GM10266 (cell line): ENCODE data around the gene ACTRT2.

Experiments used
- DNase-seq: peaks from one replicate; pipeline ENCODE4 v3.0.0; 2012; ENCODE audit errors: extremely low spot score
- CTCF ChIP-seq: IDR thresholded peaks from 2 replicates; pipeline ENCODE4 v1.5.1; 2012; ENCODE audit warnings: mild to moderate bottlenecking, low read depth; ENCODE audit not compliant: control insufficient read depth, insufficient read depth; ENCODE audit errors: missing control alignments

The ACTRT2 gene

GRCh38 chr1:2984399-2985061 lies 36.7 kb upstream of the ACTRT2 start:
- no peak for TF ChIP-seq CTCF

GRCh38 chr1:2985067-2985561 lies 36.2 kb upstream of the ACTRT2 start:
- no peak for TF ChIP-seq CTCF
- DNase-seq = no peak

More at GRCh38 chr1:2984399-2985061, 36.7 kb upstream of the ACTRT2 start:
- no peak for DNase-seq

GRCh38 chr1:2985694-2986548 lies 35.3 kb upstream of the ACTRT2 start:
- no peak for TF ChIP-seq CTCF
- no peak for DNase-seq

GRCh38 chr1:2986549-2987305 lies 34.5 kb upstream of the ACTRT2 start:
- no peak for TF ChIP-seq CTCF
- DNase-seq = no peak

GRCh38 chr1:2987773-2988172 lies 33.5 kb upstream of the ACTRT2 start:
- no peak for TF ChIP-seq CTCF
- no peak for DNase-seq

- no peak for DNase-seq
- no peak for TF ChIP-seq CTCF
Measured at GRCh38 chr1:2988256-2988655, 33.0 kb upstream of the ACTRT2 start.
